Measurements from ENCODE around the gene CEP72. TPM values are rescaled to one million over a fixed set of nuclear protein-coding genes. Genes with fewer than 3 reads are reported as not detected.

The CEP72 gene
- total RNA-seq, 1 donor from 2014 or later = 32.3 TPM

DNA sequence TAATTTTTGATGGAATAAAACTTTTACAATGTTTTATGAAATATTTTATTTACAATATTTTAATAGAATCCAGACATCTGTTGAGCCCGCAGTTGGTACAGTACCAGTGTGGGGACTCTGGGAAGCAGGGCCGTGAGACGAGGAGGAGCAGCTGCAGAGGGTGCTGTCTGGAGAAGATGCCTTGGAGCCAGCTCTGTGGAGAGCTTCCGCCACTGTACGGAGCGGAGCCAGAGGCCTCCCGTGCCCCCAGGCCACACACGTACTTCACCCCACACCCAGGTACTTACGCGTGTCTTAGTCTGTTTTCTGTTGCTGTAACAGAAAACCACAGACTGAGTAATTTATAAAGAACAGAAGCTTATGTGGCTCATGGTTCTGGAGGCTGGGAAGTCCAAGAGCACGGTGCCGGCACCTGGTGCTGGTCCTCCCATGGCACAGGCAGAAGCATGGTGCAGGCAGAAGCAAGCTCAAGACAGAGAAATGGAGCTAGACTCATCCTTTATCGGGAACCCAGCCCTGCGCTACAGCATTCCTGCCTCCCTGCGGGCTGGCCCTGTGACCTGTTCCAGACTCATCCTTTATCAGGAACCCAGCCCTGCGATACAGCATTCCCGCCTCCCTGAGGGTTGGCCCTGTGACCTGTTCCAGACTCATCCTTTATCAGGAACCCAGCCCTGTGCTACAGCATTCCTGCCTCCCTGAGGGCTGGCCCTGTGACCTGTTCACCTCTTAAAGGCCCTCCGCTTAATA lies 23.3 kb downstream of the CEP72 start:
- intact Hi-C loops (cut with micrococcal nuclease) = no loop called here

GRCh38 chr5:636951-637350 lies 24.8 kb downstream of the CEP72 start:
- intact Hi-C loops (cut with micrococcal nuclease) = no loop called here

DNA sequence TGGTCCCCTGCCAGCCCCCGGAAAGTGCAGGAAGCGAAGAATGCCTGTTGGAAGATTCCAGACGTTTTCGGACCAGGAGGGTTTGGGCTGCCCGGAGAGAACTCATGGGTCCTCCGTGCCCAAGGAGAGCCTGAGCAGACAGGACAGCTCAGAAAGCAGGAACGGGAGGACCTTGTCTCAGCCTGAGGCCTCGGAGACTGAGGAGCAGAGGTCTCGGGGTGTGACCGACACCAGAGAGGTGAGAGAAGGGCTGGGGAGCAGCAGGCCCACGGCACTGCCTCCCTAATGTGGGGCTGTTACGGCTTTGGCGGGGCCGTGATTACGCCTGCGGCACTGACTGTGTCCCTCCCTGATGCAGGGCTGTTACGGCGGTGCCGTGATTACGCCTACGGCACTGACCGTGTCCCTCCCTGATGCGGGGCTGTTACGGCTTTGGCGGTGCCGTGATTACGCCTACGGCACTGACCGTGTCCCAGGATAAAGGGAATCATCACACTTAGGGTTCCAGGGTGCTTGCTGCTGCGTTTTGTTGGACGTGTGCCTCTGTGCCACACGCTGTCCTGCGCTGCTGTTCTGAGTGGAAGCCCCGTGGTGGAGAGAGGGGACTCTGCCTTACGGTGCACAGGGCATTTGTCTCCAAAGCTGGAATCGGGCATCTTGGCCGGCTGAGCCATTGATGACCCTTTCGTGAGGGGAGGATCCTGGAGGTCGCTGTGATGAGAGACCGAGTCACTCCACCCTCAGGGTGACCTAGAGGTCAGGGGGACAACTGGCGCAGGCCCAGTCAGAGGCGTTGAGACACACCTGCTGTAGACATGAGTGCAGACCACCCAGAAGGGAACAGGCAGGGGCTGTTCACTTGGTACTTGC lies 25.7 kb downstream of the CEP72 start:
- intact Hi-C loops (cut with micrococcal nuclease) = no loop called here

DNA sequence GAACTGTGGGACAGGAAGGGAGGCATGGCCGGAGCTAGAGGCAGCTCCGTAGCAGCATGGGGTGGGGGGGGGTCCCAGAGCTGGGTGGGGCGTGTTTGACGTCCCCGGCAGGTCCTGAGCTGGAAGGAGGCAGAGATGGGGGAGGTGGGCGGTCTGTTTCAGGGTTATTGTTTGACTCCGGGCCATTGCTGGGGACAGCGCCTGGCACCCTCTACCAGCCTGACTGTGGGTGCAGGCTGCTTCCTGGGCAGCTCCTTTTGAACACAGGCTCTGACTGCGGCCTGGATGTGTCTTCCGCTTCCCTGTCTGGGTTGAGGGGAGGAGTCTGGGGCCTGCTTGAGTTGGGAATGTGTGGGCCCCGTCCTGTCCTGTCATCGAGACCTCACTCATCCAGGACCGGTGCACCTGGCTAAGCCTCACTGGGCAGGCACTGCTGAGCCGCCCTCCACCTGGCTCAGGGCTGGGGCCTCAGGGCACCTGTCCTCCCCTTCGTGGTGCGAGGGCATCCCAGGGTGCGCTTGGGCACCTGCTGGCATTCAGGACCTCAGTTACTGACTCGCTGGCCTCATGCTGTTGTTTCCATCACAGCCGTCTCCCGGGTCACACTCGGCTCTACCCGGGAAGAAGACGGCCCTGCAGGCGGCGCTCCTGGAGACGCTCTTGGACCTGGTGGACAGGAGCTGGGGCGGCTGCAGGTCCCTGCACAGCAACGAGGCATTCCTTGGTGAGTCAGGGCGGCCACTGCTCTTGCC lies 26.5 kb downstream of the CEP72 start:
- intact Hi-C loops (cut with micrococcal nuclease) = no loop called here

GRCh38 chr5:639253-639530 lies 27.1 kb downstream of the CEP72 start:
- intact Hi-C loops (cut with micrococcal nuclease) = no loop called here

DNA sequence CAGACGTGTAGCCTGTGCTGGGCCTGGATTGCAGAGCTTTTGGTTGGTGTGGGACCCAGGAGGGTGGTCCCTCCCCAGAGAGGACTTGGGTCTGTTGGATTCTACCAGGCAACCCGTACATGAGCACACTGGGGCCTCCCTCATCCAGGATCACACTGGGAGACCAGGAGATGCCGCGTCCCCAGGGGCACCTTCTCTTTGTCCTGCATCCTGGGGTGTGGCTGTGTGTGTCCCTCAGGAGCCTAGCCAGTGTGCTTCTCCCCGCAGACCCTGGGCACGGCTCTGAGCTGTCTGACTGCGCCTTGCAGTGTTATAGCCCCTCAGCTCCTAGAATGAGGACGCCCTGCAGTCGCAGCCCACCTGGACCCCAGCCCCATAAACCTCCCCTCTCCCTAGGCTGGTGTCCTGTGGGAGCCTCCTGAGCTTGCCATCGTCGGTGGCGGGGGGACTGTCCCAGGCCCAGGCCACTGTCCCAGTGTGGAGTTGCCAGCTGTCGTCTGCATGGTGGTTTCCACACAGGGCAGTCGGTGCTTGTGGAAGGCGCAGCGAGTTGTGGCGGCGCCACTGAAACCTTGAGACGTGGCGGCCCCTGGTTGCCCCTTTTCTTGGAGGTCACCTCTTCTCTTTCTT lies 27.6 kb downstream of the CEP72 start:
- intact Hi-C loops (cut with micrococcal nuclease) = no loop called here

DNA sequence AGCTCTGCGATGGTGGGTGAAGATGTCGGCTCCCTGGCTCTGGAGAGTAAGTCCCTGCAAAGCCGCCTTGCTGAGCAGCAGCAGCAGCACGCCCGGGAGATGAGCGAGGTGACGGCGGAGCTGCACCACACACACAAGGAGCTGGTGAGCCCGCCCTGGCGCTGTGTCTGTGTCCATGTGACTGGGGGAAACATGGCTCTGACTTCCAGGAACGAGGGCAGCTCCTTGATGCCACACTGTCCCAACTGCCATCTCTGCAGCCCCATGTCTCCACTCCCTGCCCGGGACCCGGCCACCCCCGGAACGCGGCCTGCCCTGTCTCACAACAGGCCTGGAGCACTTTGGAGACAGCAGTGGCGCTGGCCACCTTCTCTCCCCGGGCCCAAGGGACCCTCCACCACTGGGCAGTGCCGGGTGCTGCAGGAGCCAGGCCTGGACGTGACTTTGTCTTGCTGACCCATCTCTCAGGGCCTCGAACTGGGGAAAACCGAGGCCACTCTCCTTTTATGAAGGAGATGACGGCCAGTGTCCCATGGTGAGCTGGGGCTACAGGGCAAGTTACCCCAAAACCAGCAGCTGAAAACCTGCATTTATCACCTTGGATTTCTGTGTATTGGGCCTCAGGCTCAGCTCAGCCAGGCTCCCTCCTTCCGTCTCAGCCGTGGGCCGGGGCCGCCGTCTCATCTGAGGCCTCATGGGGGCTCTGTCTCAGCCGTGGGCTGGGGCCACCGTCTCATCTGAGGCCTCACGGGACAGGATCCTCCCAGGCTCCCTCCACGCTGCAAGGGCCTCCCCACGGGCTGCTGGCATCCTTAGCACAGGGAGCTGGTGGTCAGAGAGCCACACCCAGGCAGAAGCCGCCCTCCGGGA lies 28.6 kb downstream of the CEP72 start:
- intact Hi-C loops (cut with micrococcal nuclease) = no loop called here

- intact Hi-C loops (cut with micrococcal nuclease) = no loop called here
Observed at GRCh38 chr5:641331-641765, 29.2 kb downstream of the CEP72 start.

- intact Hi-C loops (cut with micrococcal nuclease) = no loop called here
Observed at GRCh38 chr5:642481-642880, 30.3 kb downstream of the CEP72 start.

- intact Hi-C loops (cut with micrococcal nuclease) = no loop called here
Observed at GRCh38 chr5:643351-643801, 31.2 kb downstream of the CEP72 start.

- intact Hi-C loops (cut with micrococcal nuclease) = no loop called here
Observed at GRCh38 chr5:643811-644271, 31.7 kb downstream of the CEP72 start.

- intact Hi-C loops (cut with micrococcal nuclease) = no loop called here
Observed at GRCh38 chr5:644509-644908, 32.4 kb downstream of the CEP72 start.

DNA sequence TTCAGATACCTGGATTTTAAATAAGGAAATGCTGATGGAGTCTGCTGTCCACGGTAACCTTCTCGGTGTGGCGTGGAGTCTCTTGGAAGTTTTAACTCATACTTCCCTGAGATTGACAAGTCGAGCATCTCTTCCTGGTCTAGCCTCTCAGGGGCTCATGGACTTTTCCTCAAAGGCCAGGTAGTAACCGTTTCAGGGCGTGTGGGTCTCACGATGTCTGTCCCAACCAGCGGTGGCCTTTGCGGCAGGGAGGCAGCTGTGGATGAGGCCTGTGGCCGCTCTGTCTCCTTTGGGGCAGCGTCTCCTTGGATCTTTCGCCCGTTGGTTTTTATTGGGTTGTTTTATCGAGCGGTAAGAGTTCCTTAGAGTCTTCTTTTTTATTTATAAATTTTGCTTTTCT lies 32.8 kb downstream of the CEP72 start:
- intact Hi-C loops (cut with micrococcal nuclease) = no loop called here

DNA sequence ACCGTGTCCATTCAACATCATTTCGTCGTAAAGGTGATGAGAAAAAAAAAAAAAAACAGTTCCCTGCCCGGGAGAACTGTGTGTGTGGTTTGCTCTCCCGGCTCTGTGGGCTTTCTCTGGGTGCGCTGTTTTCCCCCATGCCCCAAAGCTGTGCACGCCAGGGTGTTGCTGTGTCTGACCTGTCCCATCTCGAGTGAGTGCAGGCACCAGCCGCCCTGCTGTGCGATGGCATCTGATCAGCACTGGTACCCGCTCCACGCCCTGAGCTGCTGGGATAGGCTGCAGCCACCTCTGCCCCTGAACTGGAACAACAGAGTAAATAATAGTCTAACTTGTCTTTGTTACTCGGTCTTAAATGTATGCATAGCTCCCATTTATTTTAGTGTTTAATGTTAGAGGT lies 33.3 kb downstream of the CEP72 start:
- intact Hi-C loops (cut with micrococcal nuclease) = no loop called here

- intact Hi-C loops (cut with micrococcal nuclease) = no loop called here
Observed at GRCh38 chr5:646396-647201, 34.5 kb downstream of the CEP72 start.

DNA sequence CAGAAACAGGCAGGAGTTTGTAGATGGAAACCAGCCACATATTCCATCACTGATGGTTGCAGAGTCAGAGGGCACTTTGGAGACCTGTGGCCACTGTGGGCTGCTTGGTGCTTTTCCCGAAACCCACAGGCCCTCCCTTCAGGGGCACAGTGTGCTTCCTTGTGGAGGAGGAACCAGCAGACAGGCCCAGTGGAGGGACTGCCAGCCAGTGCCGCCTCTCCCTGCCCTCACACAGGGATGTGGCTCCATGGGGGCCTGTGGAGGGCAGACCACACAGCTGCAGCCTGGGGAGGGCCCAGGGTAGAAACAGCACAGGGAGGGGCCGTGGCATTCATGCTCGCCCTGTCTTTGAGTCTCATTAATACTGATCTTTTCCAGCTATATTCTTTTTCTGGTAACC lies 35.2 kb downstream of the CEP72 start:
- intact Hi-C loops (cut with micrococcal nuclease) = no loop called here

DNA sequence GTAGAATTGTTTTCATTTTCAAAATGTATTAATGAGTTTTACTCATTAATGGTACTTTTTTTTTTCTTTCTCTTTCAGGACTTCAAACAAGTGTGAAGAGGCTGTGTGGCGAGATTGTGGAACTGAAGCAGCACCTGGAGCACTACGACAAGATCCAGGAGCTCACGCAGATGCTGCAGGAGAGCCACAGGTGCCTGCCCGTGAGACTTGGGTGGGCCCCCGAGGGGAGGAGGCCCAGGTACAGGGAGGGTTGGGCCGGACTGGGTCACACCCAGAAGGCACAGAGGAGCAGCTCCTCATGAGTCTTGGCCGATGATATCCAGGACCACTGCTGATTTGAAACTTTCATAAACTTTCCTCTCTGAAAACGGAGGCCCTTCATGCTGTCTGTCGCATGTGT lies 35.6 kb downstream of the CEP72 start:
- intact Hi-C loops (cut with micrococcal nuclease) = no loop called here

GRCh38 chr5:651296-652022 lies 39.3 kb downstream of the CEP72 start:
- intact Hi-C loops (cut with micrococcal nuclease) = no loop called here

- intact Hi-C loops (cut with micrococcal nuclease) = no loop called here
Observed at GRCh38 chr5:652023-652515, 39.9 kb downstream of the CEP72 start.

Measured in T-helper 2 cell treated with Interferon-gamma antibody and Interleukin-4, amounts not matched to agents 100 ng/mL and 5 ng/mL, for 36 hours (primary cell).